GM18511 (cell line): Measurements from ENCODE around the gene KCNMA1.

Source experiments
- ATAC-seq: cut with Tn5 transposase; IDR thresholded peaks from one replicate; pipeline ENCODE4 v1.9.1; 2021; ENCODE audit warnings: mild to moderate bottlenecking, moderate library complexity; ENCODE audit not compliant: unreplicated experiment

The KCNMA1 gene

DNA sequence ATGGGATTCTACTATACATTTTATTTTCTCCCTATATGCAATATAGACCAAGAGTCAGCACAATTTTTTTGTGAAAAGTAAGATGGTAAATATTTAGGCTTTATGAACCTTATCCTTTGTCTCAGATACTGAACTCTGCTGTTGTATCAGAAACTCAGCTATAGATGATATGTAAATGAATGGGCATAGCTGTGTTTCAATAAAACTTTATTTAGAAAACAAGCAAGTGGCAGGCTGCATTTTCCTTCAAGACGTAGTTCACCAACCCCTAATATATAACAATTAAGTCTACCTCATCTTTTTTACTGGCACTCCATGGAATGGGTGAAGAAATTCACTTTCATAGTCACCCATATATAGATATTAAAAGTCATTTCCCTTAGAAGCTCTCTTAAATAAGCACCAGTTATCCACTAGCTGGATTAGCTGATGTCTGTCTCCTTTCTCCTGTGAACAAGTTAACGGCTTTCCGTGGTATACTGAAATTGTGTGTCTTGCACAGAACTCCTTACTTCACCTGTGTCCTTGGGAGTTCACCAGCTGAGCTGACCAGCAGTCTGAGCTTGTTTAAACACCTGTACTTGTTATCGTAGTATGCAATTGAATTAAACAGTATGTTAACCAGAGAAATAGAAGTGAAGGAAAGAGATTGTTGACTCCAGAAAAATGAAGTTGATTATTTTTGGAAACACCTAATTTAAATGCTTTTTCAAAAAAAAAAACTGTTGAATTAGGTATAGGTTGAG is 770.6 kb downstream of the KCNMA1 start:
- no peak for ATAC-seq

DNA sequence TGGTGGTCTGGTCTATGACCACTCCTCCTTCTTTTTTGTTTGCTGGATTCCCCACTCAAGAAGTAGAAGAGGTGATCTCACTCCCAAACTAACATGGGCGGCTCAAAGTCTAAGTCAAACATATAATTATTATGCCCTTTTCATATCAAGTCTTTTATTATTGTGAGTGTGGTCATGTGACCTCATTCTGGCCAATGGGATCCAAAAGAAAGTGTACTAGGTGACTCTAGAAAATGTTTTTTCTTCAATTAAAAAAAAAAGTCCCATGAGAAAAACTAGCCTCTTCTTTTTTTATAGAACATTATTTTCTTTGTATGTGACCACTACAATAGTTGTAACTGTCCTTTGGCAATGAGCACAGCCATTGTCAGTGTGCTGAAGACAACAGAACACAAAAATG is 772.7 kb downstream of the KCNMA1 start:
- no peak for ATAC-seq

DNA sequence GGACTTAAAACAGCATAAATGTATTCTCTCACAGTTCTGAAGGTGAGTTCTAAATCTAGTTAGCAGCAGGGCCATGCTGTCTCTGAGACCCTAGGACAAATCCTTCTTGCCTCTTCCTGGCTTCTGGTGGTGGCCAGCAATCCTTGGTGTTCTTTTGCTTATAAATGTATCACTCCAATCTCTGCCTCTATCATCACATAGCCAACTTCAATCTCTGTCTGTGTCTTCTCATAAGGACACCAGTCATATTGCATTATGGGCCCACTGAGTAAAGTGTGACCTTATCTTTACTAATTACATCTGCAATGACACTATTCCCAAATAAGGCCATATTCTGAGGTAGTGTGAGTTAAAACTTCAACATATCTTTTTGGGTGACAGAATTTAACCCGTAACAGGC is 778.9 kb downstream of the KCNMA1 start:
- ATAC-seq: no peak

DNA sequence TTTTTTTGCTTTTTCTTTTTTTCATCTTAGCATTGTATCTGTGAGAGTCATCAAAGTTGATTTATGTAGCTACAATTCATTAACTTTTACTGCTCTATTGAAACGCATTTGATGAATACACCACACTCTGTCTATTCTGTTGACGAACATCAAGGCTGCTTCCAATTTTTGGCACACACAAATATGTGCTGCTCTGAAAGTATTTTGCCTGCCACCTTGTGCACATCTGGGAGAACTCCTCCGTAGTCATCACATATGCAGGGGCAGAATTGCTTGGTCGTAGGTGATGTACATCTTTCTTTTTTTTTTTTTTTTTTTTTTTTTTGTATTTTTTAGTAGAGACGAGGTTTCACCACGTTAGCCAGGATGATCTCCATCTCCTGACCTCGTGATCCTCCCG is 796.8 kb downstream of the KCNMA1 start:
- no peak for ATAC-seq

DNA sequence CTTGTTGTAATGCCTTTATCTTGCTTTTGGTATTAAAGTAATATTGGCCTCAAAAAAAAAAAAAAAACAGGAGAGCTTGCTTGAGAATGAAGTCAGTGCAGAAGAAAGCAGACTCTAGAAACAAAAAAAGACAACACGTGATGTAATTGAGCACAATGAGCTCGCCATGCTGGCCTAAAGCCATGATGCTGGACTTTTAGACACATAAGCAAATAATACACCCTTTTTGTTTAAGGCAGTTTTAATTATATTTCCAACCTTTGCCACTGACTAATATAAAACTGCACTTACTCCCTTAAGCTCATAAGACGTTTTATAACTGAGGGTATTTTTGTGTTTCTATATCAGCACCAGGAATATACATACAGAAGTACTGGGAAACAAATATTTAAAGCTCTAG is 798.3 kb downstream of the KCNMA1 start:
- ATAC-seq: no peak

DNA sequence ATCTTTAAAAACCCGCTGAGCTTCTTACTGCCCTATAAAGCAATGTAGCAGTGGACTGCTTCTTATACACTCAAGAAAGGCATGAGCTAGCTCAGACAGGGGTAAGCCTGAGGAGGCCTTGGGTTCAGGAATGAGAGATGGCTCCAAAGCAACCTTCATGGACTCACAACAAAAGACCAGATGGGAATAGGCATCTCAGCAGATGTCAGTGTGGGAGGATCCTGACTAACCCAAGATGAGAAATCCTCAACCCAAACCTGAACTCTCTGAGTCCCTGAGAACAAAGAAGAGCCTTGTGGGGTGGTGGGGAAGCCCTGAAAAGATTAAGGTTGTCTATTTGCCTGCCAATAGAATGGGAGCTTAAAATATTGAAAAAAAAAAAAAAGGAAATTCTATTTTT is 807.4 kb downstream of the KCNMA1 start:
- no peak for ATAC-seq

DNA sequence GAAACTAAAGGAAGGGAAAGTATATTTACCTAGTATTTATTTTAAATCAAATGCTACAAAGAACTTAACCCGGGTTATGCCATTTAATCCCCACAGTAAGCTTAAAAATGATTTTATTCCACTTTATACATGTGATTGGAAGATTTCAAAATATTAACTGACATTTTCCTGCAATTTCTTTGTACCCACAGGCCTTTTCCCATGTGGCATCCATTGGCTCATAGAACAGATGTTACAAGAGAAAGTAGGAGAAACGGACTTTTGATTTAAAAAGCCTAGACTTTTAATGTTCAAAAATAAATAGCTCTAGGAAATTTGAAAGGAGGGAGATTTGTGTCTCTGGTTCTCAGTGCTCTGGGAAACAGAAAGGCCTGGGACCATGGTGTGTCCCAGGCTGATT is 807.9 kb downstream of the KCNMA1 start:
- no peak for ATAC-seq
